Smooth muscle cell of the coronary artery (primary cell): ENCODE data around the gene RBMXL2. TPM values are rescaled to one million over a fixed set of nuclear protein-coding genes. Genes with fewer than 3 reads are reported as not detected.

ENCODE experiments used
- total RNA-seq: library from RNA; depleted of rRNA; stranded (reverse); fragments of >200 nt; gene quantifications from 2 replicates; pipeline ENCODE4 v1.2.3, GENCODE V29; 2014; ENCODE audit warnings: low replicate concordance

The RBMXL2 gene
- 0.08 TPM in 1 of 2 replicates, not detected in the other for total RNA-seq

DNA sequence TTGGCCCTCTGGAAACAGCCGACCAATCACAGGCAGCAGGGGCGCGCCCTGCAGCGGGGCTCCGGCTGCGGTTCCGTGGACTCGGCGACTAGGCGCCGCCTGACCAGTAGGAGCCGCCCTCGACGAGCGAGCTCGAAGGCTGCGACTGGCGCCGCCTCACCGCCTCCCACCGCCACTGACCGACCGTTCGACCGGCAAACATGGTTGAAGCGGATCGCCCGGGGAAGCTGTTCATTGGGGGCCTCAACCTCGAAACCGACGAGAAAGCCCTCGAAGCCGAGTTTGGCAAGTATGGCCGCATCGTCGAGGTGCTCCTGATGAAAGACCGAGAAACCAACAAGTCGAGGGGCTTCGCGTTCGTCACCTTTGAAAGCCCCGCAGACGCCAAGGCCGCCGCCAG is at the start of gene RBMXL2:
TSS of gene RBMXL2 (plus strand) at position 78 of the 400 bp plus-strand sequence. CDS start at position 201, 123 bp downstream.

Other genes starting within 250 kb of the RBMXL2 start
- gene OR10A5, start 243.3 kb upstream of the RBMXL2 start, total RNA-seq = not detected in 2 replicates
- gene OR10A2, start 225.9 kb upstream of the RBMXL2 start, total RNA-seq = not detected in 2 replicates
- not detected in 2 replicates for gene OR10A4, start 212.4 kb upstream of the RBMXL2 start, total RNA-seq
- 0.15 TPM in 1 of 2 replicates, not detected in the other for gene OR2D2, start 196.5 kb upstream of the RBMXL2 start, total RNA-seq
- not detected in 2 replicates for gene OR2D3, start 168.0 kb upstream of the RBMXL2 start, total RNA-seq
- gene ZNF215, start 162.6 kb upstream of the RBMXL2 start, total RNA-seq = 1.3 and 4.2 TPM in 2 replicates
- gene ZNF214, start 68.7 kb upstream of the RBMXL2 start, total RNA-seq = 4.4 and 13.8 TPM in 2 replicates
- 0.08 TPM in 1 of 2 replicates, not detected in the other for gene NLRP14, start 68.5 kb upstream of the RBMXL2 start, total RNA-seq
- not detected in 2 replicates for gene SYT9, start 162.9 kb downstream of the RBMXL2 start, total RNA-seq